B cell (primary cell): ENCODE measurements around the gene CEMIP. TPM values are rescaled to one million over a fixed set of nuclear protein-coding genes. Genes with fewer than 3 reads are reported as not detected.

Source experiments
- ATAC-seq: fragments of 200-7000 bp; cut with Tn5 transposase; one replicate; pipeline ENCODE4 v1.10.0; 2021; ENCODE audit warnings: low read depth, mild to moderate bottlenecking, moderate number of reproducible peaks, moderate library complexity
- CTCF ChIA-PET: fragments of 350-600 bp; sonication (Branson Sonifier 250); formaldehyde crosslinking; loops from one replicate; lab custom pipeline; 2021; ENCODE audit warnings: antibody characterized with exemption, inconsistent platforms; lab: Charles Lee
- POLR2A ChIA-PET: fragments of 350-600 bp; sonication (Branson Sonifier 250); formaldehyde crosslinking; loops from one replicate; lab custom pipeline; 2021; ENCODE audit warnings: antibody characterized with exemption; lab: Charles Lee
- DNase-seq: peaks from one replicate; pipeline ENCODE4 v3.0.0; 2013
- H2AFZ ChIP-seq: 2 replicates; pipeline ENCODE4 v1.6.1; 2012; ENCODE audit warnings: mild to moderate bottlenecking, low read depth, low read length; ENCODE audit not compliant: insufficient read depth, poor library complexity, severe bottlenecking
- H3K27ac ChIP-seq, 2 donors: 1 replicate in 1 of 2; 2 replicates in 1 of 2; pipeline ENCODE4 v1.5.1; 2012 to 2013; ENCODE audit warnings: low read length in 2 of 2, mild to moderate bottlenecking in 2 of 2, moderate library complexity in 1 of 2
- H3K27me3 ChIP-seq, 4 experiments: fragments of 200-600 bp in 1 of 4; sonication (generic) in 1 of 4; replicated peaks in 1 of 4; 1 replicate in 2 of 4; 2 replicates in 2 of 4; pipeline versions ENCODE4 v1.6.1 to v1.7.0; 2013 to 2016; ENCODE audit warnings: low read length in 3 of 4, mild to moderate bottlenecking in 2 of 4, mixed read lengths in 1 of 4, moderate library complexity in 1 of 4; ENCODE audit not compliant: insufficient read depth in 4 of 4, control insufficient read depth in 3 of 4; ENCODE audit errors: control extremely low read depth in 1 of 4
- H3K36me3 ChIP-seq, 2 experiments: replicated peaks in 1 of 2; 1 replicate in 1 of 2; 2 replicates in 1 of 2; pipeline versions ENCODE4 v1.6.1 to v1.7.1; 2013; ENCODE audit warnings: low read length in 1 of 2; ENCODE audit not compliant: insufficient read depth in 2 of 2, control insufficient read depth in 1 of 2; ENCODE audit errors: control extremely low read depth in 1 of 2, extremely low read depth in 1 of 2
- H3K4me1 ChIP-seq, 2 donors: fragments of 200-600 bp in 1 of 2; sonication (generic) in 1 of 2; 1 replicate in 1 of 2; 2 replicates in 1 of 2; pipeline versions ENCODE4 v1.5.1 to v1.6.1; 2013 to 2017; ENCODE audit warnings: low read length in 2 of 2; ENCODE audit not compliant: control insufficient read depth in 2 of 2, insufficient read depth in 2 of 2
- H3K4me2 ChIP-seq: replicated peaks from 2 replicates; pipeline ENCODE3; 2012; ENCODE audit warnings: mild to moderate bottlenecking, low read depth, low read length; ENCODE audit not compliant: poor library complexity, severe bottlenecking
- H3K4me3 ChIP-seq, 5 experiments: fragments of 200-600 bp in 1 of 5; sonication (generic) in 1 of 5; 1 replicate in 3 of 5; 2 replicates in 2 of 5; pipeline versions ENCODE4 v1.5.1 to v1.7.0; 2011 to 2016; ENCODE audit warnings: low read length in 4 of 5, mild to moderate bottlenecking in 4 of 5, low read depth in 2 of 5, control low read depth in 1 of 5, moderate library complexity in 1 of 5; ENCODE audit not compliant: insufficient read depth in 1 of 5; ENCODE audit errors: control extremely low read depth in 1 of 5, extremely low read depth in 1 of 5
- H3K79me2 ChIP-seq: fragments of 200-600 bp; sonication (generic); one replicate; pipeline ENCODE4 v1.6.0; 2016; ENCODE audit warnings: low read length; ENCODE audit not compliant: control insufficient read depth, insufficient read depth
- H3K9ac ChIP-seq: fragments of 200-600 bp; sonication (generic); 2 replicates; pipeline ENCODE4 v1.6.1; 2017; ENCODE audit warnings: mild to moderate bottlenecking, low read length, moderate library complexity
- H3K9me3 ChIP-seq, 3 donors: one replicate each; pipeline versions ENCODE4 v1.6.1 to v1.7.1; 2013; ENCODE audit warnings: low read length in 2 of 3; ENCODE audit not compliant: control insufficient read depth in 2 of 3, insufficient read depth in 1 of 3; ENCODE audit errors: control extremely low read depth in 1 of 3
- H4K20me1 ChIP-seq: 2 replicates; pipeline ENCODE4 v1.6.0; 2012; ENCODE audit warnings: mild to moderate bottlenecking, low read length; ENCODE audit not compliant: insufficient read depth, control insufficient read depth, poor library complexity, severe bottlenecking
- H3K27ac Mint-ChIP-seq: one replicate; pipeline ENCODE4 v1.8.0; 2021; ENCODE audit warnings: mixed read lengths
- H3K27me3 Mint-ChIP-seq: one replicate; pipeline ENCODE4 v1.8.0; 2021; ENCODE audit warnings: mixed read lengths
- H3K4me1 Mint-ChIP-seq: one replicate; pipeline ENCODE4 v1.8.0; 2021; ENCODE audit warnings: mixed read lengths
- H3K4me3 Mint-ChIP-seq: one replicate; pipeline ENCODE4 v1.8.0; 2021; ENCODE audit warnings: mixed read lengths
- H3K9me3 Mint-ChIP-seq: one replicate; pipeline ENCODE4 v1.8.0; 2022; ENCODE audit warnings: mixed read lengths; ENCODE audit not compliant: insufficient read depth
- CTCF ChIP-seq: fragments of 200-600 bp; IDR thresholded peaks from one replicate; pipeline ENCODE4 v1.8.0; 2022; ENCODE audit warnings: antibody characterized with exemption, mild to moderate bottlenecking
- WGBS: methylation state at CpG from one replicate; pipeline ENCODE4 v1.1.5; 2013; ENCODE audit warnings: missing lambda C conversion rate; ENCODE audit not compliant: insufficient coverage; 5-methylcytosine and 5-hydroxymethylcytosine counted together
- intact Hi-C: fragments of 100-400 bp; cut with micrococcal nuclease; formaldehyde crosslinking; loops from one replicate; pipeline ENCODE4 v1.10.0; 2022
- polyA plus RNA-seq: library from polyadenylated mRNA; depleted of rRNA; stranded (reverse); fragments of >200 nt; gene quantifications from 2 replicates; pipeline ENCODE4 v1.2.3, GENCODE V29; 2012
- total RNA-seq, 2 donors: library from RNA; stranded (reverse); fragments of 120-200 nt in 1 of 2; gene quantifications; 1 replicate in 1 of 2; 2 replicates in 1 of 2; pipeline versions ENCODE4 v1.2.3 to v1.2.4, GENCODE V29; 2013 to 2022

Gene CEMIP
- total and polyA plus RNA-seq, 2 donors (not counting 1 experiment from before 2014, with no cell fraction given) = 0.32 TPM; not detected in 1

- 100% methylated on average over 3 of the region's 5 CpGs for WGBS
- H3K27me3 Mint-ChIP-seq = peaks cover 11% of the 10 kb centered on the region
Measured at GRCh38 chr15:80800067-80800466, 20.9 kb downstream of the CEMIP start.

More at GRCh38 chr15:80800067-80800466, 20.9 kb downstream of the CEMIP start:
- no peaks in the 10 kb centered on the region for H3K4me1 Mint-ChIP-seq
- ChIA-PET CTCF (no interaction called here), POLR2A (no interaction called here)
- Histone ChIP-seq H3K9me3 (peaks cover 0 to 3% (median 0%) of the 10 kb centered on the region in 3 donors), H3K36me3 (no peaks in the 10 kb centered on the region), H3K27ac (no peak overlapping the region), H3K9ac (no peak overlapping the region), H3K27me3 (no peaks in the 10 kb centered on the region), H3K4me3 (no peak overlapping the region), H3K79me2 (no peaks in the 10 kb centered on the region), H2AFZ (no peak overlapping the region), H4K20me1 (no peaks in the 10 kb centered on the region), H3K4me1 (no peaks in the 10 kb centered on the region), H3K4me2 (no peak overlapping the region)
- DNase-seq = no peak
- no peak for TF ChIP-seq CTCF
- no peak overlapping the region for H3K4me3 Mint-ChIP-seq
- intact Hi-C loops = no loop called here
- H3K9me3 Mint-ChIP-seq = no peaks in the 10 kb centered on the region
- no peak for ATAC-seq
- H3K27ac Mint-ChIP-seq = no peak overlapping the region
